Body of pancreas (tissue), 4 donors: ENCODE measurements around the gene CDC42EP5.

Experiments used
- CTCF ChIP-seq, 7 experiments: fragments of 450-650 bp in 4 of 7; fragments of 200-600 bp in 3 of 7; sonication (generic) in 3 of 7; IDR thresholded peaks; one replicate each; pipeline ENCODE4 v1.5.1; 2016 to 2019; ENCODE audit warnings: antibody characterized with exemption in 7 of 7
- POLR2A ChIP-seq, 3 donors: fragments of 450-650 bp; IDR thresholded peaks; one replicate each; pipeline ENCODE4 v1.6.1; 2016; ENCODE audit warnings: antibody characterized with exemption in 3 of 3, mild to moderate bottlenecking in 2 of 3

DNA sequence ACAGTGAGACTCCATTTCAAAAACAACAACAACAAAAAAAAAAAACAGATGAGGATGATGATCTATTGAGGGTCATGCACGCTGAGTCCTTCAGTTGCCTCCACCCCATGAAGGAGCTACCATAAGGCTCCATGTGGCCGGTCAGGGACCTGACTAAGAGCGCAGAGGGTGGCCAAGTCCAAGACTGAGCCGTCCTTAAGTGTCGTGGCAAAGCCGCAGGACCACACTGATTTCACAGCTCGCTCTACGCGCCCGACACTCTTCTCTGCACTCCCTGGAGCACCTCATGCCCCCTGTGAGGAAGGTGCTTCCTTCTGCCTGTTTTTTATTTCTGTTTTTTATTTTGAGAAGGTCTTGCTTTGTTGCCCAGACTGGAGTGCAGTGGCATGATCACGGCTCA lies 45.5 kb downstream of the CDC42EP5 start:
- TF ChIP-seq POLR2A (IDR thresholded peaks at IDR 0.05) (no peak), CTCF (IDR thresholded peaks at IDR 0.05) (no peak)
